Amygdala (tissue), 56 donors: ENCODE data around the gene BCL7A.
"Not testable (repeated sequence)": the region's sequence is repeated elsewhere in the genome, so short reads cannot be mapped to it uniquely, and the experiment has no call there.

Experiments
- DNase-seq, 56 donors: peaks; one replicate each; lab custom pipeline; 2025; lab: John Stamatoyannopoulos, UW

Gene BCL7A

DNA sequence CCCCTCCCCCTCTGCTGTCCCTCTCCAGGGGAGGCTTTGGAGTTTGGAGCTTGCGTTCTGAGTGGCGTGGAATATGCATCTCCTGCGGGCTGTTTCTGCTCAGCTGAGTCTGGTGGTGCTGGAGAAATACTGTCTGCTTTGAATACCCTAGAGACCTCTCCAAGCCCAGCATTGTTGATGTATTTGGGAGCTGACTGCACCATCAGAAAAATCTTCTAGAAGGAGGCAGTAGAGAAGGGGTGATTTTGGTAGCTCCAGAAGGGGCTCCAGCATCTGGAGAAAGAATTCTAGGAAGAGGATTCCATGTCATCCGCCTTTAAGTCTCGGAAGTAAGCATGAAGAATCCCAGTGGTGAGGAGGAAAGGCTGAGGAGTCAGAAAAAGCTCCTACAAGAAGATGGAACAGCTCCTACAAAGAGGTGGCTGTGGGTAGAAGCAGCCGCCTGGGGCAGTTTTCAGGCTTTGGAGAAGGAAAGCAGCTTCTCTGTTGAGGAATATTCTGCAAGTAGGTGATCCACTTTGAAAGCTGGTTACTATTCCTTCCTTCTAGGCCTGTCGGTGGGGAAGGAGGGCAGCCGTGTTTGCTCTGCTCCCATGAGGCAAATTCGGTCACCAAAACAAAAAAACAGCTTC lies 66.6 kb downstream of the BCL7A start:
- no peak for DNase-seq

GRCh38 chr12:122089077-122089476 lies 67.4 kb downstream of the BCL7A start:
- peak in 2 of 56 donors; percentile 33 to 44 for DNase-seq

DNA sequence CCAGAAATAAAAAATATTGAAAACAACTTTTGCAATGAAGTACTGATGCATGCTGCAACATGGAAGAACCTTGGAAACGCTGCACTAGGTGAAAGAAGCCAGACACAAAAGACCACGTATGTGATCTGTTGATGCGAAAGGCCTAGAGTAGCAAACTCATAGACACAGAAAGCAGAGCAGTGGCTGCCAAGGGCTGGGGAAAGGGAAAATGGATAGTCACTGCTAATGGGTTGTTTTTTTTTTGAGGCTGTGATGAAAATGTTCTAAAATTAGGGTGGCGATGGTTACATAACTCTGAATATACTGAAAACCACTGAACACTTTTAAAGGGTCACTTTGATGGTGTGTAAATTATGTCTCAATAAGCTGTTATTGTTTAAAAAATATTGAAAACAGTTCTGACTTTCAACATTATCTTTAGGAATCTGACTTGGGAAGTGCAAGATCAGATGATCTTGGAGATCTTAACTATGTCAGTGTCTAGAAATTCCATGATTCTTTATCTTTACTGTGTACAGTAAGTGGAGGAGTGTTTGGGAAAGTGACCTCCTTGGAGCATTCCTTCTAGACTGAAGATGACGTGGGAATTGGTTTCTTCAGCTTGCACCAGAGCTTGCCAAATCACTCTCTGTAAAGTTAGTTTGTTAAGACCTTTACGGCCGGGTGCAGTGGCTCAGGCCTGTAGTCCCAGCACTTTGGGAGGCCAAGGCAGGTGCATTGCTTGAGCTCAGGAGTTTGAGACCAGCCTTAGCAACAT lies 69.3 kb downstream of the BCL7A start:
- DNase-seq = no peak

GRCh38 chr12:122093098-122093883 lies 71.6 kb downstream of the BCL7A start:
- DNase-seq = no peak

GRCh38 chr12:122094137-122094734 lies 72.6 kb downstream of the BCL7A start:
- DNase-seq = no peak

GRCh38 chr12:122094735-122095631 lies 73.3 kb downstream of the BCL7A start:
- no peak for DNase-seq

DNA sequence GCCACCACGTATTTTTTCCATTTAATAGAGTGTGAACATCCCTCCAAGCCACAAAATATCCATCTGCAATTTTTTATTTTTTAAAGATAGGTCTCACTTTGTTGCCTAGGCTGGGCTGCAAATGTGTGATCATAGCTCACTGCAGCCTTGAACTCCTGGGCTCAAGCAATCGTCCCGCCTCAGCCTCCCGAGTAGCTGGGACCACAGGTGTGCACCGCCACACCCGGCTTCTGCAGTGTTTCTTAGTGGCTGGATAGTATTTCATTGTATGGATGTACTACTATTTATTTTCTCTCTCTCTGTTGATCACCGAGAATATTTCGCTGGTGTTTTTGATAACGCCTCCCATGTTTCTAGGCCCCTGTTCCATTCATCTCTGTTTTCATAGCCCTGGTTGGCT lies 74.3 kb downstream of the BCL7A start:
- no peak for DNase-seq

DNA sequence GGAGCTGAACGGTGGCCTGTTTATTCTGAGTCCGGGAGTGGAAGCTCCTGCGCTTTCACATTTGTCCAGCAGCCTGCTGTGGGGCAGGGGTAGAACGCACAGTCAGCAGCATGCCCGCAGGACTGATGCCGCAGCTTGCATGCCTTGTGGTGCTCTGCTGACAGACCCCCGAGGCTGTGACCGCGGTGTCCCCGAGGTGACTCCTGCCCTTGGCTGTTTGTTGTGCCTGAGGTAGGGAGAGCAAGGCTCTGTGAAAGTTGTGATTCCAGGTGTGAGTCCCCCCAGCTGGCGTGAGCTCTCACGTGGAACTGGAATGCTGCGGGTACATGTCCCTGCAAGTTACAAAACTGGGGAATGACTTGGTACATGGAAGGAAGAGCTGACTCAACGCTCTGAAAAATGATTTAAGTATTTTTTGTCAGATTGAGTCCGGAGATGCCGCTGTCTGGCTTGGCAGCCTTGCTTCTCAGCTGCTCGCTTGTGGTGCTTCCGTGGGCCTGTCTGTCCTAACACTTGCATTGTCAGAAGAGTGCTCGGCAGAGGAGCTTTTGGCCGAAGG lies 75.0 kb downstream of the BCL7A start:
- no peak for DNase-seq

GRCh38 chr12:122097584-122097926 lies 75.9 kb downstream of the BCL7A start:
- DNase-seq = no peak

DNA sequence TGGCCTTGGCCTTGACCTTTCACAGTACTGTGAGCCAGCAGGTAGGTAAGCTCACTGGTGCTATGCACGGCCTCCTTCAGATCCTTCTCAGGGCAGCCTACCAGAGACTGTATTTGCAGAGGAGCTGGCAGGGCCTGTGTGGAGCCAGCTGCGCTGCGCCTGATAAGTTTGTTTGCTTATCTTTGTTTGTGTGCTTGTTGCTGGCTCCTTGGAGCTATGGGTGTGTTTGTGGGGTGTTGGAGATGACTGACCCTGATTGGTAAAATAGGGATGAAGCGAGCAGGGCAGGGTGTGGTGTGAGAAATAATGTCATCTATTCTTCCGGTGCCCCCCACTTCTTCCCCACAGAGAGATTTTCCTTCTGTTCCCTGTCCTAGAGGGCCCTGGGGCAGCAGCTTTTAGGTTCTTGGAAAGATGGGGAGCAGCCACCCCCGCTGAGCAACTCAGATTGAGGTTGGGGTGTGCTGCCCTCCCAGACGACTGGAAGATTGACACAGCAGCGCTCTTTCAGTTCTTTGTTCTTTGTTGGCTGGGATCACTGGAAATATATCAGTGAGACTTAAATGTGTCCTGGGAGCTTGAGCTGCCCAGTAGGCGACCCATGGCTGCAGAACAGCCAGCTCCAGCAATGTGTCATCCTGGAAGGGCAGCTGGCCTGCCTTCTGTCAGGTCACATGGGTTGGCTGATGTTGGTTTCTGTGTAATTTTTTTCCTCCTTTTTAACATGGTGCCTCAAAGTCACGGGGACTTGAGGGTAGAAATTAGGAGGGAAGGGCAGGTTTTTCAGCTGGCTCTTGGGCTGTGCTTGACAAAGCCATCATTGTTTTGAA lies 76.5 kb downstream of the BCL7A start:
- peak in 49 of 56 donors; percentile 22 to 84 (median 58) for DNase-seq

- no peak for DNase-seq
Observed at GRCh38 chr12:122099280-122099749, 77.6 kb downstream of the BCL7A start.

- no peak for DNase-seq
Observed at GRCh38 chr12:122099856-122100255, 78.2 kb downstream of the BCL7A start.

DNA sequence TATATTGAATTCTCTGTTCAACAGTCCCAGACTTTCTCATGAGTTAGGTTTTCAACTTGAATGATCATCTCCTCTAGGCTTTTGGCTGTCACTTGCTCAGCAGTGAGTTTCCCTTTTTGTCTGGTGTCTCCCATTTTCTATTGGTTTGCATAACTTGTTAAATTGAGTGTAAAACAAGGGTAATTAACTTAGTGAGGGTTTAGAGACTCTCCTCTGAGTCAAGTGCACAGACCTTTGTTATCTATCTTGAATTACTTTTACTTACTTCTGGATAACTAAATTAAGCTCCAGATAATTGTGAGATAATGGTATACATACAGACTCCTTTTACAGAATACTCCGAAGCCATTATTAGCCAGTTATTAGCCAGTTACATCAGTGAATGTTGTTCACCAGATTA lies 78.9 kb downstream of the BCL7A start:
- no peak for DNase-seq

DNA sequence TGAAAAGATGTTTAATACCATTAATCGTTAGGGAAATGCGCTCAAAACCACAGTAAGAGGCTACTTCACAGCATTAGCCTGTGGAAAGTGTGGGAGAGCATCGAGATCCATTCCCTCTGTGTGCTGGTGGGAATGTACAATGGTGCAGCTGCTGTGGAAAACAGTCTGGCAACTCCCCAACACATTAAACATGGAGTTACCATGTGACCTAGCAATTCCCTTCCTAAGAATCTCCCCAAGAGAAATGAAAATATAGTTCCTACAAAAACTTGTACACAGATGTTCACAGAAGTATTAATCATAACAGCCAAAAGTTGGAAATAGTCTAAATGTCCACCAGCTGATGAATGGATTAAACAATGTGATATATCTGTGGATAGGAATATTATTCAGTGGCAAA lies 80.6 kb downstream of the BCL7A start:
- DNase-seq = peak in 1 of 56 donors; percentile 7

- DNase-seq = no peak
Observed at GRCh38 chr12:122104844-122105243, 83.2 kb downstream of the BCL7A start.

- not testable (repeated sequence) for DNase-seq
Observed at GRCh38 chr12:122105496-122105895, 83.8 kb downstream of the BCL7A start.

DNA sequence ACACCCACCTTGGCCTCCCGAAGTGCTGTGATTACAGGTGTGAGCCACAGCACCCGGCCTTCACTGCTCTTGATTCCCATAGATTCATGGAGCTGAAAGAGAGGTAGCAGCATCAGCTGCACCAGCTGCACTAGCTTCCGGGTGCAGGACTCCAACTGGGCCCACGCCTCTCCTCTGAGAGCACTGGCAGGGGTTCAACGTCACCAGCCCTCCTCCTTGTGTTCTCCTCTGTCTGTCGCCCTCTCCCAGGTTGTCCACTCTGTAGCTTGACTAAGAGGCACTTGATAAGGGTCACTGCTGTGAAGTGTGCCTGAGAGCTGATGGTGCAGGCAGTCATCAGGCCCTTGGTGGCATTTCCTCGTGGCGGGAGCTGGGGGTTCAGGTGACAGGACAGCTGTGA lies 85.2 kb downstream of the BCL7A start:
- DNase-seq = peak in 1 of 56 donors; percentile 14

- no peak for DNase-seq
Observed at GRCh38 chr12:122107261-122107660, 85.6 kb downstream of the BCL7A start.
